Gastrocnemius medialis (tissue), 4 donors: ENCODE data around the gene PRKAG2.

ENCODE experiments used
- CTCF ChIP-seq, 5 experiments: fragments of 450-650 bp in 3 of 5; fragments of 200-600 bp in 2 of 5; sonication (generic) in 2 of 5; IDR thresholded peaks in 4 of 5; conservative IDR thresholded peaks in 1 of 5; 1 replicate in 4 of 5; 2 replicates in 1 of 5; pipeline ENCODE4 v1.5.1; 2016 to 2019; ENCODE audit warnings: antibody characterized with exemption in 5 of 5, mild to moderate bottlenecking in 3 of 5, moderate library complexity in 3 of 5
- POLR2A ChIP-seq, 2 donors: fragments of 450-650 bp; IDR thresholded peaks; one replicate each; pipeline ENCODE4 v1.6.1; 2017; ENCODE audit warnings: antibody characterized with exemption in 2 of 2, mild to moderate bottlenecking in 2 of 2, moderate library complexity in 2 of 2

GRCh38 chr7:151722533-151722932 lies 154.4 kb downstream of the PRKAG2 start:
- no peak for TF ChIP-seq CTCF (IDR thresholded peaks at IDR 0.05 in 4 of 5, conservative IDR thresholded peaks at IDR 0.05 in 1 of 5)
- TF ChIP-seq POLR2A (IDR thresholded peaks at IDR 0.05), result no peak
